ENCODE measurements around the gene LRMDA.

Gene LRMDA

GRCh38 chr10:75431180-75432111, at the start of gene LRMDA:
TSS of gene LRMDA (plus strand) at chr10:75431624.
- DNase-seq (ENCODE audit: low read depth in 2 of 3, low spot score in 1 of 3) = no peak

GRCh38 chr10:75386128-75386527, 45.3 kb upstream of the LRMDA start:
- no peak for DNase-seq (ENCODE audit: low read depth in 2 of 3, low spot score in 1 of 3)

GRCh38 chr10:75388082-75388481, 43.3 kb upstream of the LRMDA start:
- DNase-seq (ENCODE audit: low read depth in 2 of 3, low spot score in 1 of 3) = no peak

- DNase-seq (ENCODE audit: low read depth in 2 of 3, low spot score in 1 of 3) = no peak
These were observed 41.2 kb upstream of the LRMDA start for GRCh38 chr10:75390178-75390577.

GRCh38 chr10:75392271-75392670, 39.2 kb upstream of the LRMDA start:
- DNase-seq (ENCODE audit: low read depth in 2 of 3, low spot score in 1 of 3) = no peak

- no peak for DNase-seq (ENCODE audit: low read depth in 2 of 3, low spot score in 1 of 3)
These were observed 38.7 kb upstream of the LRMDA start for GRCh38 chr10:75392744-75393143.

GRCh38 chr10:75394221-75394620, 37.2 kb upstream of the LRMDA start:
- DNase-seq (ENCODE audit: low read depth in 2 of 3, low spot score in 1 of 3) = no peak

- no peak for DNase-seq (ENCODE audit: low read depth in 2 of 3, low spot score in 1 of 3)
These were observed 36.1 kb upstream of the LRMDA start for GRCh38 chr10:75395066-75395931.

GRCh38 chr10:75395932-75396630, 35.3 kb upstream of the LRMDA start:
- no peak for DNase-seq (ENCODE audit: low read depth in 2 of 3, low spot score in 1 of 3)

GRCh38 chr10:75396631-75397495, 34.6 kb upstream of the LRMDA start:
- no peak for DNase-seq (ENCODE audit: low read depth in 2 of 3, low spot score in 1 of 3)

- no peak for DNase-seq (ENCODE audit: low read depth in 2 of 3, low spot score in 1 of 3)
These were observed 33.8 kb upstream of the LRMDA start for GRCh38 chr10:75397496-75398199.

GRCh38 chr10:75398200-75398691, 33.2 kb upstream of the LRMDA start:
- DNase-seq (ENCODE audit: low read depth in 2 of 3, low spot score in 1 of 3) = no peak

GRCh38 chr10:75398692-75399460, 32.5 kb upstream of the LRMDA start:
- no peak for DNase-seq (ENCODE audit: low read depth in 2 of 3, low spot score in 1 of 3)

GRCh38 chr10:75399461-75400162, 31.8 kb upstream of the LRMDA start:
- peak in 1 of 3 donors; percentile 35 for DNase-seq (ENCODE audit: low read depth in 2 of 3, low spot score in 1 of 3)

- no peak for DNase-seq (ENCODE audit: low read depth in 2 of 3, low spot score in 1 of 3)
These were observed 31.2 kb upstream of the LRMDA start for GRCh38 chr10:75400163-75400770.

- DNase-seq (ENCODE audit: low read depth in 2 of 3, low spot score in 1 of 3) = no peak
These were observed 30.5 kb upstream of the LRMDA start for GRCh38 chr10:75400771-75401568.

Measured in stimulated activated CD4-positive, alpha-beta T cell treated with anti-CD3 and anti-CD28 coated beads, Interleukin-12 subunit alpha, Interleukin-12 subunit beta, amount 100 ng/mL, for 48 hours (primary cell).